Right renal pelvis (tissue), 4 donors: ENCODE results near the gene PITPNM3. TPM values are rescaled to one million over a fixed set of nuclear protein-coding genes. Genes with fewer than 3 reads are reported as not detected.

Source experiments
- DNase-seq, 4 donors: peaks; one replicate each; pipeline ENCODE4 v3.0.0-alpha.2; 2013; ENCODE audit warnings: low read depth in 4 of 4, low spot score in 3 of 4, missing footprints in 1 of 4
- polyA plus RNA-seq, 4 donors: library from polyadenylated mRNA; unstranded; fragments of 120-200 nt; gene quantifications; one replicate each; pipeline ENCODE4 v1.2.1, GENCODE V29; 2013; ENCODE audit not compliant: insufficient read length in 4 of 4

PITPNM3 gene
- polyA plus RNA-seq, 4 donors, result 8.0 to 11.2 (median 9.1) TPM

DNA sequence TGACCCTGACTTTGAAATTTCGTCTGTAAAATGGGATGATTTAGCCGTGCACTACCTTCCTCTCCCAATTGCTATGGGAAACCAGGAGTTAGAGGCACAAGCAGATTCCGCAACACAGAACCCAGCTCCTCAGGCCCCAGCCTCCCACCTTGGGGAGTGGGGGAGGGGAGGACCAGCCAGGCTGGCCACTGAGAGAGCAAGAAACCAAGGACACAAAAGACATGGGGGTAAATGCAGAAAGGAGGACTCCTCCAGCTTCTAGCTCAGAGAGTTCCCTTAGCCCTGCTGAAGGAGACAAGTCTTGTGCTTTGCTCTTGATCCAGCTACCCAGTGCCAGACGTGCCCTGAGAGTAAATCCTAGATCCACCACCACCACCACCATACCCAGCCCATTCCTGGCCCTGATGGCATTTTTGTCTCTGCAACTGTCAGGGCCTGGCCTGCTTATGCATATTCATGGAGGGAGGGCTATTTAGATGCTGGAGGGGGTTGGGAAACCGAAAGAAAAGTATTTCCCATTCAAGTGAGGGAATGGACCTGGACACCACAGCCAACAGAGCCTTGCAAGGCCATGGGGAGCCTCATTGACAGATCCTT lies 25.9 kb downstream of the PITPNM3 start:
- no peak for DNase-seq

GRCh38 chr17:6528557-6528956 lies 27.8 kb downstream of the PITPNM3 start:
- DNase-seq, result no peak

DNA sequence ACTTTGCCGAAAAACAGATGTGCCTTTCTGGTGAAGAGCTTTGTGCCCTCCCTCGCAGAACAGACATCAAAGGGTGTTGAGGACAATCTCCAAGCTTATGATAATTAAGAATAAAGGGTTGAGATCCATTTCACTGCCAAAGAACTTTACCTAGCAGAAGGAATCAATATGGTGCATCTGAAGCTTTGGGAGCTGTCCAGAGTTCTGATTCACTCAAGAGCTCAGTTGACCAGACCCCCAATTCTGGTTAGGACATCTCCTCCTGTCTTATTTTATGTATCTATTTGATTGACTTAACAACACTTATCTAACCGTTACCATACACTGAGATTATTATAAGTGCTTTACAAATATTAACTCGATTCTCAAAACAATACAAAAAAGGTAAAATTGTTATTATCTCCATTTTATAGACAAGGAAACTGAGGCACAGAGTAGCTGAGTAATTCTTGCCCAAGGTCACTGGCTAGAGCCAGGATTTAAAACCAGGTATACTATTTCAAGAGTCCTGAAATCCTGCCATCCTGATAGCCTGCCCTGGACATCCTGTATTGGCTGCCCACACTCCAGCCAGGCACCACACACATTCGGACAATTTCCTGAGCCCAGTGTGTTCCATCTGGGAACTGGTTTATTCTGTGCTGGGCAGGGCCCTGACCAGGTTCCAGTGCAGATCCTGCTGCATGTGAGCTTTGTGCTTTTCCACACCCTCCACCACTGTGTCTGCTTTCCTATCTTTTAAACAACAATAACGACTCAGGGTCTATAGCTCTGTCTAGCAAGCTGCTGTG lies 29.8 kb downstream of the PITPNM3 start:
- no peak for DNase-seq

- no peak for DNase-seq
These were observed 30.6 kb downstream of the PITPNM3 start for GRCh38 chr17:6525731-6526130.

- DNase-seq, result no peak
These were observed 31.2 kb downstream of the PITPNM3 start for GRCh38 chr17:6525141-6525540.

DNA sequence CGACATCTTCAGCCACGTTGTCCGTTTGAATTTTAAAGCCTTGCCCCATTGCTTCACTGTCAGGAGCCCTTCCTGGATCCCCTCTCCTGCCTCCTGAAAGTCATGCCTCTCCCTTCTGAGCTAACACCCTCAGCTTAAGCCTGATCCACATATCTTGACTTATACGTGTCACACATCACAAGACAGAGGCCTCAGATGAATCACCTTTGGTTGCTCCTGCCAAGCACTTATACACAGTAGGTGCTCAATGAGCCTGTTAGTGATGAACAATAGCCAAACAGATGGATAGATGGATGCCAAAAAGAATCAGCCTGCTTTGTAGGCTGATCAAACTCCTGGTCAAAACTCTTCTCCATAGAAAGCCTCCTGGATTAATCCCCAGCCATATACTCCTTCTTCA lies 31.8 kb downstream of the PITPNM3 start:
- no peak for DNase-seq

GRCh38 chr17:6523809-6524355 lies 32.5 kb downstream of the PITPNM3 start:
- no peak for DNase-seq

- no peak for DNase-seq
These were observed 33.0 kb downstream of the PITPNM3 start for GRCh38 chr17:6523330-6523729.

GRCh38 chr17:6521586-6521985 lies 34.8 kb downstream of the PITPNM3 start:
- DNase-seq, result no peak

GRCh38 chr17:6517062-6517461 lies 39.3 kb downstream of the PITPNM3 start:
- DNase-seq, result no peak

- no peak for DNase-seq
These were observed 42.0 kb downstream of the PITPNM3 start for GRCh38 chr17:6514371-6514770.

GRCh38 chr17:6512552-6512951 lies 43.8 kb downstream of the PITPNM3 start:
- no peak for DNase-seq

GRCh38 chr17:6510321-6510977 lies 45.9 kb downstream of the PITPNM3 start:
- DNase-seq, result no peak

- no peak for DNase-seq
These were observed 46.4 kb downstream of the PITPNM3 start for GRCh38 chr17:6509921-6510320.

DNA sequence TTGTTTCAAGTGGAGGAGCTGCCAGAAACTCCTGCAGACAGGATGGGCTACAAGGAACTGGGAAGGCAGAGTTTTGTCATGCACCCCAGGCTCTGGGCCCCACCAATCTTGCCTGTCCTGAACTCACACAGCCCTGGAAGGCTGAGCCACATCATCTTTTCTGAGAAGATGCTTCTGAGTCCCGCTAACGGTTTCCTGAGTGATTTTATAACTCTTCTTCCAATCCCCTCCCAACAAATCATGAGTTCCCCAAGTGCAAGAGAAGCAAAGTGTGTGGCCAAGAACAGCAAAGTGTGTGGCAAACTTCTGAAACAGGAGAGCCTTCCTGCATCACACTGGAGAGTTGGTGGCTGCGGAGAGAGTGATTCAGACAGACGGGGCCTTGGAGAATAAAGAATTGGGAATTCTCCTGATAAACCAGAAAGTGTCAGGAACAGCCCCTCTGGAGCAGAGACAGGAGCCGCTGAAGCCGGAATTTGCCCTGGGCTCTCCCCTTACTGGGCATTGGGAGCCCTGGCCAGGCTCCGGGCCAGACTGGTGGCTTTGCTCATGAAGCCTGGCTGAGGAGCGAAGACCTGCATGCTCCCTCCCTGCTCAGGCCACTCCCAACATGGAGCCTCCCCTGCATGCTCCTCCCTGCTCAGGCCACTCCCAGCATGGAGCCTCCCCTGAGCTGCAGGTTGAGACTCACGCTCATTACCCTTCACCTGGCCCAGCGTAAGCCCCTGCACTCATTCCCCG lies 47.2 kb downstream of the PITPNM3 start:
- DNase-seq, result no peak

- DNase-seq, result no peak
These were observed 47.8 kb downstream of the PITPNM3 start for GRCh38 chr17:6508519-6509030.

- DNase-seq, result no peak
These were observed 48.3 kb downstream of the PITPNM3 start for GRCh38 chr17:6508016-6508415.

DNA sequence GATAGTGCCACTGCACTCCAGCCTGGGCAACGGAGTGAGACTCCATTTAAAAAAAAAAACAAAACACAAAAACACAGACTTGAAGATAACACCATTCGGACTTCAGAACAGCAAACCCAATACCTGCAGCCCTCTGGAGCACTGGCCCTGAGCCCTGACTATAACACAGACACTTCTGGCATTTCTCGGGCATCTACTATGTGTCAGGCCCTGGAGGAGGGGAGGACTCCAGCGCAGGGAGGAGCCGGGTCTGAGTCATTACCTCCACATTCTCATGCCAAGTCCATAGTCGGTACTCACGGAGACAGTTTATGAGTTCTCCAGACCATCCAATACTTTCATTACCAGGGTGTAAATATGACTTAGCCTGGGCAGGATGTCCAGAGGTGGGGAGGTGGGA lies 48.8 kb downstream of the PITPNM3 start:
- DNase-seq, result no peak

DNA sequence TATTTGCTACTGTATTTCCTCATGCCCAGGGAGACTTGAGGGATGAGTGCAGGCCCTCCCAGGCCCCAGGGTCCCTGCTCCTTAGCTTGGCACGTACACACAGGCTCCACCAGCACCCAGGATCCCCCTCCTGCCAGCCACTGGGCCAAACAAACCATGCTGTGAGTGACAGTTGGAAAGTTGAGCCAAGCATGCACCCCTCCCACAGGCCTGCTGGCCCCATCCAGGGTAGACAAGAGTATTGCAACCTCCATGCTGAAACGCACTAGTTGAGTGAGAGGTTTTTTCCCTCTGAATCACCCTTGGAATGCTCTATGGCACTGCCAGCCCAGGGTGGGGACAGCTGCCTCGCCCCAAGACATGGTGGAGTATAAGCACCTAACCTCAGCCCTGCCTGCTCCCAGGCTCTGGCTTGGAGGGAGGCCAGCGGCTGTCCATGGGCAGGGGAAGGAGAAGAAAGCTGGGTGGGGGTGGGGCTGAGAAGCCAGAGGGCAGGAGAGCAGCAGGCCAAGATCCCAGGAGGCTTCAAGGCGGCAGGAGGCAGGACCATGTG lies 49.6 kb downstream of the PITPNM3 start:
- DNase-seq, result no peak

- DNase-seq, result no peak
These were observed 50.8 kb downstream of the PITPNM3 start for GRCh38 chr17:6505425-6506142.
